Activated gamma-delta T cell (primary cell): ENCODE results near the gene COL6A3.
"Not testable (repeated sequence)": the region's sequence is repeated elsewhere in the genome, so short reads cannot be mapped to it uniquely, and the experiment has no call there.

Experiments
- DNase-seq: peaks from one replicate; lab custom pipeline; 2025; lab: John Stamatoyannopoulos, UW

The COL6A3 gene

GRCh38 chr2:237418300-237418699 is 4.3 kb upstream of the COL6A3 start:
- DNase-seq = no peak

GRCh38 chr2:237412988-237413776 is 782 bp downstream of the COL6A3 start:
- no peak for DNase-seq

GRCh38 chr2:237412646-237412987 is 1.3 kb downstream of the COL6A3 start:
- DNase-seq = no peak

GRCh38 chr2:237411683-237412423 is 2.1 kb downstream of the COL6A3 start:
- DNase-seq = no peak

- DNase-seq = no peak
Observed at GRCh38 chr2:237411092-237411601, 2.8 kb downstream of the COL6A3 start.

- not testable (repeated sequence) for DNase-seq
Observed at GRCh38 chr2:237409263-237409662, 4.7 kb downstream of the COL6A3 start.

GRCh38 chr2:237408335-237409000 is 5.5 kb downstream of the COL6A3 start:
- DNase-seq = no peak

- DNase-seq = no peak
Observed at GRCh38 chr2:237407700-237408099, 6.3 kb downstream of the COL6A3 start.

GRCh38 chr2:237406371-237406895 is 7.5 kb downstream of the COL6A3 start:
- no peak for DNase-seq

GRCh38 chr2:237405605-237406004 is 8.4 kb downstream of the COL6A3 start:
- no peak for DNase-seq

- DNase-seq = no peak
Observed at GRCh38 chr2:237405006-237405559, 8.9 kb downstream of the COL6A3 start.

GRCh38 chr2:237404413-237404812 is 9.6 kb downstream of the COL6A3 start:
- no peak for DNase-seq

- DNase-seq = no peak
Observed at GRCh38 chr2:237403024-237403882, 10.7 kb downstream of the COL6A3 start.

- DNase-seq = no peak
Observed at GRCh38 chr2:237400199-237400598, 13.8 kb downstream of the COL6A3 start.

- no peak for DNase-seq
Observed at GRCh38 chr2:237397072-237397471, 16.9 kb downstream of the COL6A3 start.

- DNase-seq = no peak
Observed at GRCh38 chr2:237393523-237393922, 20.4 kb downstream of the COL6A3 start.

GRCh38 chr2:237392186-237392585 is 21.8 kb downstream of the COL6A3 start:
- no peak for DNase-seq

- DNase-seq = no peak
Observed at GRCh38 chr2:237391140-237391539, 22.8 kb downstream of the COL6A3 start.

GRCh38 chr2:237390235-237390634 is 23.7 kb downstream of the COL6A3 start:
- DNase-seq = no peak

GRCh38 chr2:237389831-237390230 is 24.1 kb downstream of the COL6A3 start:
- no peak for DNase-seq

- no peak for DNase-seq
Observed at GRCh38 chr2:237388036-237388435, 25.9 kb downstream of the COL6A3 start.
